H1 (cell line): ENCODE results near the gene DIP2B. TPM values are rescaled to one million over a fixed set of nuclear protein-coding genes. Genes with fewer than 3 reads are reported as not detected.
A peak's percentile ranks its signal among the peaks of the same experiment; 100 is the strongest.

ENCODE experiments used
- CHD1 ChIP-seq: IDR thresholded peaks from 2 replicates; pipeline ENCODE4 v1.6.1; 2012; ENCODE audit warnings: low read depth, low read length, improper control_type of control experiment
- EP300 ChIP-seq, 2 experiments: IDR thresholded peaks; 1 replicate in 1 of 2; 2 replicates in 1 of 2; pipeline ENCODE4 v1.6.1; 2011 to 2012; ENCODE audit warnings: low read depth in 2 of 2, low read length in 2 of 2, mild to moderate bottlenecking in 2 of 2, borderline replicate concordance in 1 of 2, inconsistent platforms in 1 of 2, moderate library complexity in 1 of 2
- GABPA ChIP-seq: IDR thresholded peaks from 2 replicates; pipeline ENCODE4 v1.6.1; 2011; ENCODE audit warnings: mild to moderate bottlenecking, low read length, moderate library complexity, borderline replicate concordance; ENCODE audit not compliant: insufficient read depth
- HDAC6 ChIP-seq: IDR thresholded peaks from one replicate; pipeline ENCODE4 v1.7.1; 2012; ENCODE audit warnings: low read depth, mild to moderate bottlenecking, inconsistent platforms, low read length, moderate library complexity
- KDM1A ChIP-seq: fragments of 200-600, 300-600 bp; sonication (generic); IDR thresholded peaks from 2 replicates; pipeline ENCODE4 v1.7.1; 2016; ENCODE audit warnings: mild to moderate bottlenecking, low read length, borderline replicate concordance
- KDM4A ChIP-seq: IDR thresholded peaks from one replicate; pipeline ENCODE4 v1.7.1; 2012; ENCODE audit warnings: low read depth, mild to moderate bottlenecking, moderate library complexity, low read length, inconsistent platforms; ENCODE audit not compliant: severe bottlenecking
- NANOG ChIP-seq: IDR thresholded peaks from 2 replicates; pipeline ENCODE4 v1.6.1; 2011; ENCODE audit warnings: low read length, low read depth, mild to moderate bottlenecking, inconsistent platforms; ENCODE audit not compliant: insufficient read depth, poor library complexity, severe bottlenecking
- NRF1 ChIP-seq: IDR thresholded peaks from 2 replicates; pipeline ENCODE4 v1.6.1; 2011; ENCODE audit warnings: mild to moderate bottlenecking, low read depth, low read length, improper control_type of control experiment
- POLR2A ChIP-seq, 2 experiments: IDR thresholded peaks; 1 replicate in 1 of 2; 2 replicates in 1 of 2; pipeline ENCODE4 v1.6.1; 2011; ENCODE audit warnings: low read depth in 2 of 2, low read length in 2 of 2, mild to moderate bottlenecking in 2 of 2; ENCODE audit errors: control extremely low read depth in 1 of 2
- RAD21 ChIP-seq, 2 experiments: IDR thresholded peaks in 1 of 2; conservative IDR thresholded peaks in 1 of 2; 2 replicates each; pipeline ENCODE4 v1.6.1; 2011; ENCODE audit warnings: low read depth in 2 of 2, low read length in 2 of 2, improper control_type of control experiment in 1 of 2, inconsistent platforms in 1 of 2, mild to moderate bottlenecking in 1 of 2, moderate library complexity in 1 of 2
- RBBP5 ChIP-seq: IDR thresholded peaks from 2 replicates; pipeline ENCODE4 v1.7.1; 2012; ENCODE audit warnings: low read depth, mild to moderate bottlenecking, inconsistent platforms, low read length, moderate library complexity, borderline replicate concordance
- RXRA ChIP-seq: IDR thresholded peaks from 2 replicates; pipeline ENCODE4 v1.6.1; 2011; ENCODE audit warnings: low read depth, mild to moderate bottlenecking, low read length, moderate library complexity; ENCODE audit not compliant: insufficient read depth
- SAP30 ChIP-seq: fragments of 300-600 bp; sonication (generic); IDR thresholded peaks from 2 replicates; pipeline ENCODE4 v1.7.1; 2012; ENCODE audit warnings: low read length, moderate library complexity, mild to moderate bottlenecking, inconsistent platforms; ENCODE audit not compliant: insufficient read depth, insufficient replicate concordance
- SIN3A ChIP-seq, 2 experiments: IDR thresholded peaks in 1 of 2; conservative IDR thresholded peaks in 1 of 2; 2 replicates each; pipeline ENCODE4 v1.6.1; 2011 to 2012; ENCODE audit warnings: low read length in 2 of 2, improper control_type of control experiment in 1 of 2, low read depth in 1 of 2, mild to moderate bottlenecking in 1 of 2
- TEAD4 ChIP-seq: IDR thresholded peaks from 2 replicates; pipeline ENCODE4 v1.6.1; 2012; ENCODE audit warnings: low read depth, low read length, inconsistent platforms, mixed read lengths
- YY1 ChIP-seq: IDR thresholded peaks from 2 replicates; pipeline ENCODE4 v1.6.1; 2011; ENCODE audit warnings: low read depth, mild to moderate bottlenecking, low read length
- polyA plus RNA-seq, 7 experiments: library from polyadenylated mRNA; depleted of rRNA in 3 of 7; stranded (reverse) in 5 of 7; unstranded in 2 of 7; fragments of >200 nt in 5 of 7; fragments of 200-250 nt in 2 of 7; gene quantifications; 1 replicate in 5 of 7; 2 replicates in 1 of 7; 4 replicates in 1 of 7; pipeline versions ENCODE4 v1.2.1 to v1.2.3, GENCODE V29; 2011 to 2013; ENCODE audit warnings: missing spikeins in 2 of 7, mixed read lengths in 2 of 7
- total RNA-seq: library from RNA; stranded (reverse); fragmentation: NEBNext Ultra II Directional; extraction: Animal tissue kit (Norgen Biotek cat#: 25700); gene quantifications from 2 replicates; pipeline ENCODE4 v1.2.1, GENCODE V29; 2021
- TF ChIP-seq, protein P1 (sequence below), 3 experiments: IDR thresholded peaks; 1 replicate in 2 of 3; 2 replicates in 1 of 3; pipeline versions ENCODE4 v1.5.1 to v1.6.1; 2011; ENCODE audit warnings: low read length in 3 of 3, mild to moderate bottlenecking in 3 of 3, inconsistent platforms in 2 of 3, low read depth in 1 of 3, moderate library complexity in 1 of 3; ENCODE audit not compliant: insufficient read depth in 1 of 3; ENCODE audit errors: control extremely low read depth in 1 of 3
- TF ChIP-seq, protein P2 (sequence below): IDR thresholded peaks from 2 replicates; pipeline ENCODE4 v1.6.1; 2011; ENCODE audit warnings: low read depth, mild to moderate bottlenecking, low read length; ENCODE audit not compliant: insufficient read depth

DIP2B gene
- total and polyA plus RNA-seq, 2 of the 8 experiments (the other 6 are each of a cell fraction or from before 2014, with no cell fraction given) = 11.1 to 29.6 TPM

DNA sequence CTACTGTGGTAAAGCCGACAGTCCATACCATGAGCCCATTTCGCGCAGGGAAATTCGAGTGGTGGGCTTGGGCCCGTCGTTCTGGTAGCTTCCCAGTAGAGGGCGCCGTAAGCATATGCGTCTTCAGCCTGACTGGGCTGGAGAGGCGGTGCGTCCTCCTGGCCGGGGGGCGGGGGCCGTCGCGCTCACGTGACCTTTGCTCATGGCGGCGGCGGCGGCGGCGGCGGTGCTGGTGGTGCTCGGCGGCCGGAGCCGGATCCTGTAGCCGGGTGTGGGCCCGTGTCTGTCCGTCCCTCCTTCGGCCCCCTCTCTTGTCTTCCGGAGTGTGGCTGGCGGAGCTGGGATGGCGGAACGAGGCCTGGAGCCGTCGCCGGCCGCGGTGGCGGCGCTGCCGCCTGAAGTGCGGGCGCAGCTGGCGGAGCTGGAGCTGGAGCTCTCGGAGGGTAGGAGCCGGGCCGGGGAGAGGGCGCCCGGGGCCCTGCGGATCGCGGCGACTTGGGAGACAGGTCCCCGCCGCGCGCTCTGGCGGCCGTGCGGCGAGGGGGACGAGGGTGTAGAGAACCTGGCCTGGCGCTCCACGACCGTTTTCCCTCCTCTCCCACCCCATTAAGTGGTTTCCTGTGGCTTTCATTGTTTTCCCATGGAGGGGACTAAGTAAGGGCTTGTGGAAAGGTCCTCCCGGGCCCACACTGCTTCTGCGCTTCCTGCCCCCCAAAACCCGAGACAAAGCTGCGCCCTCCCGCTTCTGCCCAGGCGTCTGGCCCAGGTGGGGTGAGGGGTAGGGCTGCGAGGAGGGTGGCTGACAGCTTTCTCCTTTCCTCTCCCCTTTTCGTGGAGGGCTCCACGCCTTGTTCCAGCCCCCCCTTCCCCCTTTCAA lies at the start of gene DIP2B (continued):
- TF ChIP-seq TEAD4 = 0 out of 2 replicates have a peak, but pooled peaks have one; percentile 15
- TF ChIP-seq YY1 = peak; percentile 86
- TF ChIP-seq RXRA = no peak
- TF ChIP-seq NANOG = no peak
- TF ChIP-seq KDM4A = peak; percentile 82
- 0 out of 2 replicates have a peak, but pooled peaks have one; percentile 28 for TF ChIP-seq GABPA
- peak in 1 of 2 experiments; percentile 82; a peak in 1 of 4 replicates for TF ChIP-seq SIN3A (conservative IDR thresholded peaks at IDR 0.05 in 1 of 2, IDR thresholded peaks at IDR 0.05 in 1 of 2; ENCODE audit: low read depth in 1 of 2, low read length in 2 of 2)
- TF ChIP-seq, protein P1, sequence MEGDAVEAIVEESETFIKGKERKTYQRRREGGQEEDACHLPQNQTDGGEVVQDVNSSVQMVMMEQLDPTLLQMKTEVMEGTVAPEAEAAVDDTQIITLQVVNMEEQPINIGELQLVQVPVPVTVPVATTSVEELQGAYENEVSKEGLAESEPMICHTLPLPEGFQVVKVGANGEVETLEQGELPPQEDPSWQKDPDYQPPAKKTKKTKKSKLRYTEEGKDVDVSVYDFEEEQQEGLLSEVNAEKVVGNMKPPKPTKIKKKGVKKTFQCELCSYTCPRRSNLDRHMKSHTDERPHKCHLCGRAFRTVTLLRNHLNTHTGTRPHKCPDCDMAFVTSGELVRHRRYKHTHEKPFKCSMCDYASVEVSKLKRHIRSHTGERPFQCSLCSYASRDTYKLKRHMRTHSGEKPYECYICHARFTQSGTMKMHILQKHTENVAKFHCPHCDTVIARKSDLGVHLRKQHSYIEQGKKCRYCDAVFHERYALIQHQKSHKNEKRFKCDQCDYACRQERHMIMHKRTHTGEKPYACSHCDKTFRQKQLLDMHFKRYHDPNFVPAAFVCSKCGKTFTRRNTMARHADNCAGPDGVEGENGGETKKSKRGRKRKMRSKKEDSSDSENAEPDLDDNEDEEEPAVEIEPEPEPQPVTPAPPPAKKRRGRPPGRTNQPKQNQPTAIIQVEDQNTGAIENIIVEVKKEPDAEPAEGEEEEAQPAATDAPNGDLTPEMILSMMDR (IDR thresholded peaks at IDR 0.05; ENCODE audit: control extremely low read depth in 1 of 3, insufficient read depth in 1 of 3, low read depth in 1 of 3, low read length in 3 of 3) = peak; percentile 85 to 99 (median 93)
- peak; percentile 97 for TF ChIP-seq RAD21 (IDR thresholded peaks at IDR 0.05 in 1 of 2, conservative IDR thresholded peaks at IDR 0.05 in 1 of 2; ENCODE audit: low read depth in 2 of 2, low read length in 2 of 2)
- peak in 1 of 2 experiments; percentile 80; a peak in 1 of 3 replicates for TF ChIP-seq EP300 (IDR thresholded peaks at IDR 0.05; ENCODE audit: borderline replicate concordance in 1 of 2, low read depth in 2 of 2, low read length in 2 of 2)
- no peak for TF ChIP-seq NRF1
- TF ChIP-seq SAP30 = peak; percentile 77
- TF ChIP-seq, protein P2, sequence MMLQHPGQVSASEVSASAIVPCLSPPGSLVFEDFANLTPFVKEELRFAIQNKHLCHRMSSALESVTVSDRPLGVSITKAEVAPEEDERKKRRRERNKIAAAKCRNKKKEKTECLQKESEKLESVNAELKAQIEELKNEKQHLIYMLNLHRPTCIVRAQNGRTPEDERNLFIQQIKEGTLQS = peak; percentile 72
- TF ChIP-seq KDM1A = no peak
- no peak for TF ChIP-seq HDAC6
- peak; percentile 94; the same call in 1 of the 2 replicates for TF ChIP-seq RBBP5
- peak; percentile 36 to 66 for TF ChIP-seq POLR2A (IDR thresholded peaks at IDR 0.05; ENCODE audit: control extremely low read depth in 1 of 2, low read depth in 2 of 2, low read length in 2 of 2)
- TF ChIP-seq CHD1 = no peak
